Endothelial cell of umbilical vein (primary cell): ENCODE measurements around the gene RRP8.
A peak's percentile ranks its signal among the peaks of the same experiment; 100 is the strongest.

ENCODE experiments used
- EZH2 ChIP-seq: IDR thresholded peaks from 2 replicates; pipeline ENCODE4 v1.6.1; 2012; ENCODE audit warnings: borderline replicate concordance, low read depth, mild to moderate bottlenecking, moderate library complexity, low read length, inconsistent platforms; ENCODE audit not compliant: severe bottlenecking
- FOS ChIP-seq: IDR thresholded peaks from 2 replicates; pipeline ENCODE4 v1.6.1; 2011; ENCODE audit warnings: mild to moderate bottlenecking, low read length, moderate library complexity, borderline replicate concordance; ENCODE audit not compliant: insufficient read depth
- POLR2A ChIP-seq: IDR thresholded peaks from 2 replicates; pipeline ENCODE4 v1.6.1; 2012; ENCODE audit warnings: low read depth, mild to moderate bottlenecking, control low read depth, low read length
- TF ChIP-seq, protein P1 (sequence below), 2 donors: IDR thresholded peaks; 1 replicate in 1 of 2; 2 replicates in 1 of 2; pipeline ENCODE4 v1.5.1; 2011; ENCODE audit warnings: low read length in 2 of 2, mild to moderate bottlenecking in 2 of 2, moderate library complexity in 2 of 2, control low read depth in 1 of 2, inconsistent platforms in 1 of 2, low read depth in 1 of 2; ENCODE audit not compliant: insufficient read depth in 1 of 2; ENCODE audit errors: extremely low read depth in 1 of 2
- TF ChIP-seq, protein P2 (sequence below): IDR thresholded peaks from 2 replicates; pipeline ENCODE4 v1.6.1; 2011; ENCODE audit not compliant: insufficient read depth, insufficient read length

DNA sequence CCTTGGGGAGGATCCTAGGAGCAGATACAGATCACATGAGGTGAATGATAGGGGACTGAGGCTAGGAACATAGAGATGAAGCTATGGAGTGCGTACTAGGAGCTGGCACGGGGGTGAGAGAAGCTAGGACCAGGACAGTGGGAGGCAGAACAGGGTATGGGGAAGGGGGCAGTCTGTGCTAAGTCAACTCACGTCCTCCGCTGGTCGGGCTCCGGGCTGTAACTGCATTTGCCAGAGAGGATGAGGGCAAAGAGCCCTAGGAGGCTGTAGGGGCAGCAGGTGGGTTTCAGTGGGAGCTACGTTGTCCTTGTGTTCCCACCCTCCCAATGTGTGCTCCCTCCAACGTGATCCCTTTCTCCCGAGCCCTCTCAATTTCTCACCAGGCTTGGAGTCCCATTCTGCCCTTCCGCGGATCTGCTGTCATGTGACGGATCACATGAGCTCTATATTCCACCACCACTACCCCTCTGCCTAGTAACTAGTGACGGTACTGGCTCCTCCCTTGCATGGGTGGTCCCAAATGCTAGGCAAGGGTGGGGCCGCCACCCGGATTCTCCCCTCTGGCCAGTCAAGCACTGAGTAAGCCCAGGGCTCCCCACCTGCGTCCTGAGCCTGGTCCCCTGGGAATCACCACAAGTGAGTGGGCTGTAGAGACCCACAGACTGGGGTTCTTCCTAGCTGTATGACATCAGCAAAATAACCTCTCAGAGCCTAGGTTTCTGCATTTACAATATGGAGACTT, 15.8 kb upstream of the RRP8 start, which contains the start of gene TPP1:
- peak; percentile 92 for TF ChIP-seq POLR2A
- TF ChIP-seq, protein P1, sequence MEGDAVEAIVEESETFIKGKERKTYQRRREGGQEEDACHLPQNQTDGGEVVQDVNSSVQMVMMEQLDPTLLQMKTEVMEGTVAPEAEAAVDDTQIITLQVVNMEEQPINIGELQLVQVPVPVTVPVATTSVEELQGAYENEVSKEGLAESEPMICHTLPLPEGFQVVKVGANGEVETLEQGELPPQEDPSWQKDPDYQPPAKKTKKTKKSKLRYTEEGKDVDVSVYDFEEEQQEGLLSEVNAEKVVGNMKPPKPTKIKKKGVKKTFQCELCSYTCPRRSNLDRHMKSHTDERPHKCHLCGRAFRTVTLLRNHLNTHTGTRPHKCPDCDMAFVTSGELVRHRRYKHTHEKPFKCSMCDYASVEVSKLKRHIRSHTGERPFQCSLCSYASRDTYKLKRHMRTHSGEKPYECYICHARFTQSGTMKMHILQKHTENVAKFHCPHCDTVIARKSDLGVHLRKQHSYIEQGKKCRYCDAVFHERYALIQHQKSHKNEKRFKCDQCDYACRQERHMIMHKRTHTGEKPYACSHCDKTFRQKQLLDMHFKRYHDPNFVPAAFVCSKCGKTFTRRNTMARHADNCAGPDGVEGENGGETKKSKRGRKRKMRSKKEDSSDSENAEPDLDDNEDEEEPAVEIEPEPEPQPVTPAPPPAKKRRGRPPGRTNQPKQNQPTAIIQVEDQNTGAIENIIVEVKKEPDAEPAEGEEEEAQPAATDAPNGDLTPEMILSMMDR (IDR thresholded peaks at IDR 0.05; ENCODE audit: extremely low read depth in 1 of 2, insufficient read depth in 1 of 2, low read depth in 1 of 2, low read length in 2 of 2) = no peak
- TF ChIP-seq EZH2 = no peak
- TF ChIP-seq, protein P2, sequence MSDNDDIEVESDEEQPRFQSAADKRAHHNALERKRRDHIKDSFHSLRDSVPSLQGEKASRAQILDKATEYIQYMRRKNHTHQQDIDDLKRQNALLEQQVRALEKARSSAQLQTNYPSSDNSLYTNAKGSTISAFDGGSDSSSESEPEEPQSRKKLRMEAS = peak; percentile 94
- TF ChIP-seq FOS = no peak
